Activated CD4-positive, alpha-beta T cell treated with anti-CD3 and anti-CD28 coated beads, Interleukin-2, Interleukin-4, amounts not matched to agents 100 ng/mL and 50 ng/mL, durations not matched to agents 16 hours and 8 hours (primary cell): ENCODE results near the gene NOTCH3.

Experiments used
- DNase-seq: peaks from one replicate; pipeline ENCODE4 v3.0.0-alpha.2; 2020; ENCODE audit warnings: low spot score

NOTCH3 gene

GRCh38 chr19:15123031-15123890, 77.5 kb downstream of the NOTCH3 start:
- no peak for DNase-seq

GRCh38 chr19:15122331-15123030, 78.3 kb downstream of the NOTCH3 start:
- DNase-seq: no peak

GRCh38 chr19:15120135-15121026, 80.4 kb downstream of the NOTCH3 start:
- DNase-seq: no peak

GRCh38 chr19:15118789-15119494, 81.9 kb downstream of the NOTCH3 start:
- no peak for DNase-seq

GRCh38 chr19:15118248-15118647, 82.5 kb downstream of the NOTCH3 start:
- DNase-seq: no peak

GRCh38 chr19:15116856-15117255, 83.9 kb downstream of the NOTCH3 start:
- no peak for DNase-seq

- DNase-seq: no peak
Measured at GRCh38 chr19:15115762-15116615, 84.8 kb downstream of the NOTCH3 start.

- DNase-seq: no peak
Measured at GRCh38 chr19:15115080-15115479, 85.7 kb downstream of the NOTCH3 start.

- DNase-seq: no peak
Measured at GRCh38 chr19:15114153-15114540, 86.6 kb downstream of the NOTCH3 start.

GRCh38 chr19:15113245-15114152, 87.3 kb downstream of the NOTCH3 start:
- DNase-seq: no peak

- DNase-seq: no peak
Measured at GRCh38 chr19:15112385-15112784, 88.4 kb downstream of the NOTCH3 start.

- no peak for DNase-seq
Measured at GRCh38 chr19:15111758-15112157, 89.0 kb downstream of the NOTCH3 start.

- DNase-seq: no peak
Measured at GRCh38 chr19:15110418-15110815, 90.4 kb downstream of the NOTCH3 start.

- no peak for DNase-seq
Measured at GRCh38 chr19:15109768-15110417, 90.9 kb downstream of the NOTCH3 start.
